Measurements from ENCODE around the gene RAPGEF5. TPM values are rescaled to one million over a fixed set of nuclear protein-coding genes. Genes with fewer than 3 reads are reported as not detected.

RAPGEF5 gene
- total RNA-seq, 2 donors from 2014 or later: 7.4 to 29.8 TPM

DNA sequence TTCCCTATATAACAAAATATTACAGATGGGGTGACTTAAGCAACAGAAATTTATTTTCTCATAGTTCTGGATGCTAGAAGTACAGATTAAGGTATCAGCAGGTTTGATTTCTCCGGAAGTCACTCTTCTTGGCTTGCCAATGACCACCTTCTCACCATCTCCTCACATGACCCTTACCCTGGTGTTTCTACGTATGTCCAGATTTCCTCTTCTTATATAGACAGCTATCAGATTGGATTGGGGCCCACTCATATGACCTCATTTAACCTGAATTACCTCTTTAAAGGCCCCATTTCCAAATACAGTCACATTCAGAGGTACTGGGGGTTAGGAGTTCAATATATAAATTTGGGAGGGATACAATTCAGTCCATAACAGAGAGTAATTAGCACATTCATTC lies 17.0 kb upstream of the RAPGEF5 start:
- intact Hi-C loops (cut with DNase I): no loop called here
- H3K36me3 ChIP-seq: no peaks in the 10 kb centered on the region
- WGBS: 85% methylated on average over 2 of the region's 2 CpGs
- no peaks in the 10 kb centered on the region for H3K4me1 ChIP-seq (replicated peaks)
- no peak overlapping the region for H3K4me3 ChIP-seq
- no peaks in the 10 kb centered on the region for H3K9me3 ChIP-seq
- no peak for DNase-seq (ENCODE audit: low spot score)
- no peaks in the 10 kb centered on the region for H3K27me3 ChIP-seq (replicated peaks; ENCODE audit: insufficient read depth)
- TF ChIP-seq POLR2A (IDR thresholded peaks at IDR 0.05) (no peak), POLR2AphosphoS5 (IDR thresholded peaks at IDR 0.05) (no peak)
- TF ChIP-seq, protein P1, sequence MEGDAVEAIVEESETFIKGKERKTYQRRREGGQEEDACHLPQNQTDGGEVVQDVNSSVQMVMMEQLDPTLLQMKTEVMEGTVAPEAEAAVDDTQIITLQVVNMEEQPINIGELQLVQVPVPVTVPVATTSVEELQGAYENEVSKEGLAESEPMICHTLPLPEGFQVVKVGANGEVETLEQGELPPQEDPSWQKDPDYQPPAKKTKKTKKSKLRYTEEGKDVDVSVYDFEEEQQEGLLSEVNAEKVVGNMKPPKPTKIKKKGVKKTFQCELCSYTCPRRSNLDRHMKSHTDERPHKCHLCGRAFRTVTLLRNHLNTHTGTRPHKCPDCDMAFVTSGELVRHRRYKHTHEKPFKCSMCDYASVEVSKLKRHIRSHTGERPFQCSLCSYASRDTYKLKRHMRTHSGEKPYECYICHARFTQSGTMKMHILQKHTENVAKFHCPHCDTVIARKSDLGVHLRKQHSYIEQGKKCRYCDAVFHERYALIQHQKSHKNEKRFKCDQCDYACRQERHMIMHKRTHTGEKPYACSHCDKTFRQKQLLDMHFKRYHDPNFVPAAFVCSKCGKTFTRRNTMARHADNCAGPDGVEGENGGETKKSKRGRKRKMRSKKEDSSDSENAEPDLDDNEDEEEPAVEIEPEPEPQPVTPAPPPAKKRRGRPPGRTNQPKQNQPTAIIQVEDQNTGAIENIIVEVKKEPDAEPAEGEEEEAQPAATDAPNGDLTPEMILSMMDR (IDR thresholded peaks at IDR 0.05): no peak
- no peak overlapping the region for H3K27ac ChIP-seq

DNA sequence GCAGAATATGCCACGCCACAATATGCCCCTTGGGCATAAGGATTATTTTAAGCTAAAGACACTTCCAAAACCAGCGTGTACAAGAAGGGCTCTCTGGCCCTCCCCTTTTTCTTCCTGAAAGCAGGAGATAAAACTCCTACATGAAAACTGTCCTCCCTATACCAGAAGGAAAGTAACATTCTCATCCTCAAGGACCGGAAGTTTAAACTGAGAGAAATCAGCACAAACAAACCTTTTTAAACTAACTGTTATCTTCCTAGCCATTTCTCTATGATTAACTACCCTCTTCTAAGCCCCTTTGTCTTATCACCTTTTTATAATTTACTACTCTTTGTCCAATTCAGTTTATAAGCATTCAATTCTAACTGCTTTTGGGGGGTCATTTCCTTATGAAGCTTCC lies 16.4 kb upstream of the RAPGEF5 start:
- DNase-seq (ENCODE audit: low spot score): no peak
- Histone ChIP-seq H3K4me1 (replicated peaks) (no peaks in the 10 kb centered on the region), H3K27ac (no peak overlapping the region), H3K4me3 (no peak overlapping the region), H3K9me3 (no peaks in the 10 kb centered on the region), H3K27me3 (replicated peaks; ENCODE audit: insufficient read depth) (no peaks in the 10 kb centered on the region), H3K36me3 (no peaks in the 10 kb centered on the region)
- TF ChIP-seq, protein P1 (IDR thresholded peaks at IDR 0.05): no peak
- TF ChIP-seq POLR2AphosphoS5 (IDR thresholded peaks at IDR 0.05) (no peak), POLR2A (IDR thresholded peaks at IDR 0.05) (no peak)
- WGBS: 38% methylated on average over 3 of the region's 3 CpGs
- intact Hi-C loops (cut with DNase I): no loop called here

DNA sequence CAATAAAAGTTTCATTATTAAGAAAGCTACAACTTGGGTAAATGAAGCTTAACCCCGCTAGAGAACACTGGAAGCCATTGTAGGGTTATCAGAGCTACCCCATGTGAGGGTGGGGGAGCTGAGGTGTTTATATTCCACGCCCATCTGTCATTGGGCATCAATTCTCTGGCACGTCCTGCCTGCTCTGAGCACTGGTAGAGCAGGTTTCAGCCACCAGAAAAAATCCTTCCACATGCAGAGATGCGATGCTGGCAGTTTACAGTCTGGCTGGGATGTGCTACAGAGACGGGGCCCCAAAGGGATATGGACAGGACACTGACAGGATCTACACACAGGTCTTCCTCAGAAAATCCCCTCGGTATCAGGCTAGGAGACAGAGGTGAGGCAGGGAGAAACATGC lies 15.9 kb upstream of the RAPGEF5 start:
- H3K4me1 ChIP-seq (replicated peaks): no peaks in the 10 kb centered on the region
- no peak for TF ChIP-seq POLR2A (IDR thresholded peaks at IDR 0.05)
- no peak for TF ChIP-seq POLR2AphosphoS5 (IDR thresholded peaks at IDR 0.05)
- TF ChIP-seq, protein P1 (IDR thresholded peaks at IDR 0.05): no peak
- no peaks in the 10 kb centered on the region for H3K9me3 ChIP-seq
- H3K27ac ChIP-seq: no peak overlapping the region
- WGBS: 47% methylated on average over 6 of the region's 6 CpGs
- intact Hi-C loops (cut with DNase I): no loop called here
- H3K4me3 ChIP-seq: no peak overlapping the region
- no peaks in the 10 kb centered on the region for H3K36me3 ChIP-seq
- no peak for DNase-seq (ENCODE audit: low spot score)
- H3K27me3 ChIP-seq (replicated peaks; ENCODE audit: insufficient read depth): no peaks in the 10 kb centered on the region

DNA sequence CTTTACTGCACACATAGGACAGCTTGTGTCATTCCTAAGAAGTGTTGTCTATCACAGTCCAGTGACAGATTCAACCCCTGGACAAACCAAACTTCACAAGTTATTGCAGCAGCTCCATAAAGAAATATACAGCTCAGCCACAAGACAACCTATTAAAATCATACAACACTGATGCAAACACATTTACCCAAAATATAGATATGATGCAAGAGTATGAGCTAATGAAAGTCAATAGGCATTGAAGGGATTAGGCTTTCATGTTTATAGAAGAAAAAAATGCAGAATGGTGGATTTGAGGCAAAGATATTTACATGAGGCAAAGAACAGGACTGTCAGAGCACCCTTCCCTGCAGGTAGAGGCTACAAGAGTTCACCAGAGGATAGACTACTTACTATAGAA lies 14.9 kb upstream of the RAPGEF5 start:
- H3K36me3 ChIP-seq: no peaks in the 10 kb centered on the region
- no peaks in the 10 kb centered on the region for H3K27me3 ChIP-seq (replicated peaks; ENCODE audit: insufficient read depth)
- H3K4me3 ChIP-seq: no peak overlapping the region
- H3K27ac ChIP-seq: no peak overlapping the region
- H3K4me1 ChIP-seq (replicated peaks): no peaks in the 10 kb centered on the region
- H3K9me3 ChIP-seq: no peaks in the 10 kb centered on the region
- intact Hi-C loops (cut with DNase I): no loop called here
- TF ChIP-seq POLR2AphosphoS5 (IDR thresholded peaks at IDR 0.05) (no peak), POLR2A (IDR thresholded peaks at IDR 0.05) (no peak)
- TF ChIP-seq, protein P1 (IDR thresholded peaks at IDR 0.05): no peak
- DNase-seq (ENCODE audit: low spot score): no peak

DNA sequence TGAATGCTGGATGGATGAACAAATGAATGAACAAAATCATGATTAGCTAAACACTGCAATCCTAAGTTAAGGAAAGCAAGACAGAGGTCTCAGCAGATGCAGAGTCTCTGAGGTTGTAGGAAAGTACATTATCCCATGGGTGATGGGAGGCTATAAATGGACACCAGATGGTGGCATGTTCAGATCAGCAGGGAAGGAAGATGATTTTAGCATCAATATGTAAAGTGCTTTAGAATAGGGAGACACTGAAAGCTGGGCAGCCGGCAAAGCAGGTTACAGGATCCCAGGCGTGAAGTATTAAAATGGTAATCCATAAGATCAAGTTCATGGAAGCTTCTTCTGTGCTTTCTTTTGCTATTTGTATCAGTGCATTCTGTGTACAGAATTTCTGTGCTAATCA lies 7.9 kb upstream of the RAPGEF5 start:
- H3K27me3 ChIP-seq (replicated peaks; ENCODE audit: insufficient read depth): no peaks in the 10 kb centered on the region
- intact Hi-C loops (cut with DNase I): no loop called here
- no peak overlapping the region for H3K4me3 ChIP-seq
- whole genome bisulfite sequencing: 82% methylated on average over 2 of the region's 2 CpGs
- H3K4me1 ChIP-seq (replicated peaks): no peaks in the 10 kb centered on the region
- no peaks in the 10 kb centered on the region for H3K36me3 ChIP-seq
- no peaks in the 10 kb centered on the region for H3K9me3 ChIP-seq
- DNase-seq (ENCODE audit: low spot score): no peak
- no peak overlapping the region for H3K27ac ChIP-seq
- TF ChIP-seq POLR2AphosphoS5 (IDR thresholded peaks at IDR 0.05): no peak
- TF ChIP-seq POLR2A (IDR thresholded peaks at IDR 0.05): no peak
- TF ChIP-seq, protein P1 (IDR thresholded peaks at IDR 0.05): no peak
